GM21381 (cell line): ENCODE measurements around the gene SPATA45.

Experiments used
- ATAC-seq: cut with Tn5 transposase; IDR thresholded peaks from one replicate; pipeline ENCODE4 v1.9.1; 2021; ENCODE audit warnings: mild to moderate bottlenecking, moderate library complexity; ENCODE audit not compliant: unreplicated experiment

SPATA45 gene

DNA sequence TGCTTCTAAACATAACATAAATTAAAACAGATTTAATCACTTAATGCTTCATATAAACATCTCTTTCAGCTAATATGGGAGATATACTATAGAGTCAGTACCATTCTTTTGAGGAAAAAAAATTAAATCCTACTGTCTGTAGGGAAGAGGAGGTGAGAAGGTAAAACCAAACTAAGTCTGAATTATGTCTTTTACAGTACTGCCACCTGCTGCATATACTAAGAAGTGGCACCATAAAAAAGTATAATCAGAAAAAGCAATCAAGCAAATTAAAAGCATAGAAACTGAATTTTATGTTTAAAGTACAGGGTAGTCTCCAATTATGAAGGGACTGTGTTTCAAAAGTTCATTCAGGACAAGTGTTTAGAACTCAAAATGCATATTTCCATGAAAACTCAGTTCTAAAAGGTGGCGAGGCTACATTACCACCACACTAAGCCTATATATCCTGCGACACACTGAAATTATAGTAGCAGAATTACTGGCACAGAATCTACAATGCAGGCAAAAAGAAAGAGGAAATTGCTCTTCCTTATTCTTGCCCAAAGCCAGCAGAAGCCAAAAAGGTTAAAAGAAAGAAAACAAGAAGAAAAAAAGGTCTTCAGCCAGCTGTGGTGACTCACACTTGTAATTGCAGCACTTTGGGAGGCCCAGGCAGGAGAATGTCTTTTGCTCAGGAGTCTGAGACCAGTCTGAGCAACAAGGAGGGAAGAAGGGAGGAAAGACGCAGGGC is 64.9 kb downstream of the SPATA45 start:
- no peak for ATAC-seq

DNA sequence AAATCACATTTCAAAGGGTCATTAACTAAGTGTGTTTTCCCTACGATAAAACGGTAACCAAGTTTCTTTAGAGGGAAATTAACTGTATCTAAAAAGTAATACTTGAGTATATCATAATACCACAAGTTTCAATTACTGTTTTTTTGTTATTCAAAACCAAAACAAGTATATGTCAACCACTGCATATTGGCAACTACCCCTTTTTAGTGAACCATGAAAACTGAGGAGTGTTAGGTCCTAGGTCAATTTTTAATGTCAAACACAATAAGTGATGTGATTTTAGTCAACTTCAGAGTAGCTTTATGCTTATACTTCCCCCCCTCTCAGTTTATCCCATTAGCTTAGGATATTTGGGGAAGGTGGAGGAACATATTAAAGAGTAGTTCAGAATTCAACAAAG is 66.2 kb downstream of the SPATA45 start:
- ATAC-seq = no peak

- no peak for ATAC-seq
Observed at GRCh38 chr1:212780759-212781158, 66.7 kb downstream of the SPATA45 start.
